HEK293 (cell line): Measurements from ENCODE around the gene RER1.

Source experiments
- CTCF ChIA-PET: fragments of 350-600 bp; formaldehyde crosslinking; extraction: SDS; loops from one replicate; lab custom pipeline; 2021; ENCODE audit warnings: antibody characterized with exemption; lab: Yijun Ruan, JAX
- POLR2A ChIA-PET: fragments of 300-600 bp; formaldehyde crosslinking; extraction: SDS; loops from one replicate; lab custom pipeline; 2020; ENCODE audit warnings: antibody characterized with exemption, inconsistent platforms; lab: Yijun Ruan, JAX
- H3K27ac ChIP-seq: fragments of 200-500 bp; sonication (Bioruptor generic); 2 replicates; pipeline ENCODE4 v1.5.1; 2014; ENCODE audit warnings: low read depth, low read length, control low read depth, inconsistent platforms; ENCODE audit errors: extremely low read depth
- H3K36me3 ChIP-seq, 2 experiments: fragments of 200-500 bp in 1 of 2; sonication (Bioruptor generic) in 1 of 2; 1 replicate in 1 of 2; 2 replicates in 1 of 2; pipeline ENCODE4 v1.5.1; 2014 to 2017; ENCODE audit warnings: inconsistent platforms in 2 of 2, low read length in 2 of 2; ENCODE audit not compliant: control insufficient read depth in 2 of 2, insufficient read depth in 1 of 2
- H3K4me1 ChIP-seq: fragments of 200-500 bp; sonication (Bioruptor generic); 2 replicates; pipeline ENCODE4 v1.5.1; 2014; ENCODE audit warnings: mild to moderate bottlenecking, low read length, inconsistent platforms; ENCODE audit not compliant: control insufficient read depth, insufficient read depth
- H3K4me3 ChIP-seq: 2 replicates; pipeline ENCODE4 v1.5.1; 2011; ENCODE audit warnings: low read depth, mild to moderate bottlenecking, control low read depth, low read length, moderate library complexity
- H3K9me3 ChIP-seq: fragments of 200-500 bp; sonication (Bioruptor generic); 2 replicates; pipeline ENCODE4 v1.5.1; 2014; ENCODE audit warnings: low read depth, low read length, inconsistent platforms; ENCODE audit not compliant: control insufficient read depth, insufficient read depth
- EGR2 ChIP-seq: fragments of 450-650 bp; formaldehyde crosslinking; IDR thresholded peaks from 2 replicates; pipeline ENCODE4 v1.5.1; 2016; ENCODE audit warnings: low read depth, missing biosample characterization, missing genetic modification characterization
- GLIS1 ChIP-seq: fragments of 450-650 bp; formaldehyde crosslinking; IDR thresholded peaks from 2 replicates; pipeline ENCODE4 v1.5.1; 2016; ENCODE audit warnings: missing biosample characterization, missing genetic modification characterization
- IKZF3 ChIP-seq: fragments of 450-650 bp; IDR thresholded peaks from 2 replicates; pipeline ENCODE4 v1.5.0; 2018; ENCODE audit warnings: missing biosample characterization, mild to moderate bottlenecking, missing genetic modification characterization, moderate library complexity
- ZBTB1 ChIP-seq: fragments of 450-650 bp; formaldehyde crosslinking; IDR thresholded peaks from 2 replicates; pipeline ENCODE4 v1.5.1; 2016; ENCODE audit warnings: missing biosample characterization, missing genetic modification characterization
- ZBTB17 ChIP-seq: fragments of 450-650 bp; formaldehyde crosslinking; IDR thresholded peaks from 2 replicates; pipeline ENCODE4 v1.5.1; 2016; ENCODE audit warnings: missing biosample characterization, missing genetic modification characterization
- ZBTB20 ChIP-seq: fragments of 450-650 bp; formaldehyde crosslinking; IDR thresholded peaks from 2 replicates; pipeline ENCODE4 v1.5.1; 2016; ENCODE audit warnings: missing biosample characterization, missing genetic modification characterization
- ZBTB48 ChIP-seq: fragments of 450-650 bp; formaldehyde crosslinking; IDR thresholded peaks from 2 replicates; pipeline ENCODE4 v1.5.1; 2016; ENCODE audit warnings: missing biosample characterization, missing genetic modification characterization
- ZFHX2 ChIP-seq: fragments of 450-650 bp; formaldehyde crosslinking; conservative IDR thresholded peaks from 2 replicates; pipeline ENCODE4 v1.5.1; 2016; ENCODE audit warnings: missing biosample characterization, missing genetic modification characterization
- ZIC2 ChIP-seq: fragments of 450-650 bp; formaldehyde crosslinking; IDR thresholded peaks from 2 replicates; pipeline ENCODE4 v1.5.1; 2016; ENCODE audit warnings: missing biosample characterization, missing genetic modification characterization
- ZNF132 ChIP-seq: fragments of 450-650 bp; formaldehyde crosslinking; IDR thresholded peaks from 2 replicates; pipeline ENCODE4 v1.5.1; 2017; ENCODE audit warnings: missing biosample characterization, missing genetic modification characterization, borderline replicate concordance
- ZNF324 ChIP-seq: fragments of 450-650 bp; formaldehyde crosslinking; IDR thresholded peaks from 2 replicates; pipeline ENCODE4 v1.5.1; 2016; ENCODE audit warnings: missing biosample characterization, missing genetic modification characterization
- ZNF335 ChIP-seq: fragments of 450-650 bp; formaldehyde crosslinking; conservative IDR thresholded peaks from 2 replicates; pipeline ENCODE4 v1.5.1; 2016; ENCODE audit warnings: missing biosample characterization, missing genetic modification characterization
- ZNF341 ChIP-seq: fragments of 450-650 bp; formaldehyde crosslinking; IDR thresholded peaks from 2 replicates; pipeline ENCODE4; 2016; ENCODE audit warnings: low read depth, missing biosample characterization, missing genetic modification characterization
- ZNF518A ChIP-seq: fragments of 450-650 bp; formaldehyde crosslinking; conservative IDR thresholded peaks from 2 replicates; pipeline ENCODE4 v1.5.1; 2016; ENCODE audit warnings: low read depth, missing biosample characterization, missing genetic modification characterization
- ZNF529 ChIP-seq: fragments of 450-650 bp; formaldehyde crosslinking; IDR thresholded peaks from 2 replicates; pipeline ENCODE4 v1.5.1; 2017; ENCODE audit warnings: missing genetic modification characterization, missing biosample characterization; ENCODE audit not compliant: insufficient replicate concordance
- ZNF624 ChIP-seq: fragments of 450-650 bp; formaldehyde crosslinking; IDR thresholded peaks from 2 replicates; pipeline ENCODE4 v1.5.1; 2017; ENCODE audit warnings: missing biosample characterization, missing genetic modification characterization
- ZNF660 ChIP-seq: fragments of 450-650 bp; IDR thresholded peaks from 2 replicates; pipeline ENCODE4 v1.5.1; 2018; ENCODE audit warnings: missing biosample characterization, mild to moderate bottlenecking, missing genetic modification characterization
- ZNF791 ChIP-seq: fragments of 450-650 bp; formaldehyde crosslinking; IDR thresholded peaks from 2 replicates; pipeline ENCODE4 v1.5.1; 2016; ENCODE audit warnings: missing biosample characterization, missing genetic modification characterization
- ZNF830 ChIP-seq: fragments of 450-650 bp; IDR thresholded peaks from 2 replicates; pipeline ENCODE4 v1.5.0; 2018; ENCODE audit warnings: missing biosample characterization, missing genetic modification characterization, low read depth, mild to moderate bottlenecking, moderate library complexity
- ZNF843 ChIP-seq: fragments of 450-650 bp; formaldehyde crosslinking; IDR thresholded peaks from 2 replicates; pipeline ENCODE4 v1.5.1; 2016; ENCODE audit warnings: missing biosample characterization, missing genetic modification characterization
- TF ChIP-seq, protein P1 (sequence below): fragments of 450-650 bp; formaldehyde crosslinking; IDR thresholded peaks from 2 replicates; pipeline ENCODE4 v1.5.0; 2017; ENCODE audit warnings: missing biosample characterization, missing genetic modification characterization, borderline replicate concordance
- TF ChIP-seq, protein P2 (sequence below): fragments of 450-650 bp; formaldehyde crosslinking; IDR thresholded peaks from 2 replicates; pipeline ENCODE4 v1.5.1; 2016; ENCODE audit warnings: missing biosample characterization, missing genetic modification characterization

RER1 gene

DNA sequence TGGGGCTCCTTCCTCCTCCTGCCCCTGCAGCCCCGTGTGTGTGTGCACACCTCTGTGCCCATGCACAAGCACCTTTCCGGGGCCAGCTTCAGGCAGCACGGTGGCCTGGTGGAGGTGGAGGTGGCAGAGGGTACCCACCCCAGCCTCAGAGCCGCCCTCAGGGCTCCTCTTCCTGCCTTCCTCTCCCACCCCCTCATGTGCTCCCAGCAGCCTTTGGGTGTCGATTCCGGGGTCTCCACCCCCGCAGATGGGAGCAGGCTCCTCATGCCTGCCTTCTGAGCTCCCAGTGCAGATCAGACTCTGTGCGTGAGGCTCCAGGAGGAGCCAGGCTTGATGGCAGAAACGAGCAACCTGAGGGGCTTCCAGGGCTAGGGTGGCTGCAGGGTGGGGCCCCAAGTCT, 55.2 kb downstream of the RER1 start:
- no peaks in the 10 kb centered on the region for H3K9me3 ChIP-seq
- TF ChIP-seq EGR2 (tag by site-specific recombination) (0 out of 2 replicates have a peak, but pooled peaks have one; percentile 18), ZBTB17 (tag by site-specific recombination) (peak; percentile 24; the same call in 1 of the 2 replicates), ZFHX2 (peak; percentile 59), ZBTB48 (tag by site-specific recombination) (no peak)
- no peak overlapping the region for H3K4me3 ChIP-seq
- no peak overlapping the region for H3K27ac ChIP-seq
- ChIA-PET CTCF (interaction anchor here (1.2 kb wide), 1 partner anchor 22 kb away, joined by 4 read pairs; no protein-coding TSS in a partner anchor), POLR2A (no interaction called here)
- H3K4me1 ChIP-seq = no peaks in the 10 kb centered on the region
- no peaks in the 10 kb centered on the region for H3K36me3 ChIP-seq

DNA sequence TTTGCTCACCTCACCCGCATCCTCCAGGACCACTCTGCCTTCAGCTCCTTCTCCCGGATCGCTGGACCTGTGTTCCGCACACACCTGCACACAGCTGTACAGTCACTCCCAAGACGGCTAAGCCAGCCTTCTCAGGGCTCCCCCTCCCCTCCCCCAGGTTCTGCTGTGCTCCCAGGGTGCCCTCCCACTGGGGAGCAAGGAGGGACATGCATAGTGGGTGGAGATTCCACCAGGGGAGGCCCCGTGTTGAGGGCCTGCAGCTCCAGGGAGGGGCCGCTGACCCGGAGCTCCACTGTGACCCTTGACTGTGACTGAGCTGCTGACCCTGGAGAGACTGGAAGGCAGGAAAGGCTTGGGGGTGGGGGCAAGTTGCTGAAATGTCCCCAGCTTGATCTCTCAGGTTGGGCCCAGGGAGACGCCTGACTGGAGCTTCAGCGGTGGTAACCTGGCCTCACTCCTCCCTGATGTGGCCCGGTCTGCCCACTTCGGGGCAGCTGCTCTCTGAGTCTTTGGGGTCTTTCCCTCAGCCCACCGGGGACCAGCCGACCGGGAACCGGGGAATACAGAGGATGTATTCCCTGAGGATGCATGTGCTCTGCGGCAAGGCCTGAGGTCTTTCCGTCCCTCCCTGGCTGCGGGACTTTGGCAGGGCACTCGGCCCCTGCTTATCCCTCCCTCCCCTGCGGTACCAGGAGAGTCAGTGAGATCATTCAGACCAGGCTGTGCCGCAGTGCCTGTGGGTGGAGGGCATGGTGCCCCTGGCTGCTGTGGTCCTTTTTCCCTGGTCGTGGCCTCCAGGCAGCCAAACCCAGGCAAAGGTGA, 55.8 kb downstream of the RER1 start:
- POLR2A ChIA-PET = no interaction called here
- CTCF ChIA-PET = interaction anchor here (1.2 kb wide), 1 partner anchor 21 kb away, joined by 4 read pairs; no protein-coding TSS in a partner anchor
- Histone ChIP-seq H3K9me3 (no peaks in the 10 kb centered on the region), H3K4me3 (no peak overlapping the region), H3K4me1 (no peaks in the 10 kb centered on the region), H3K36me3 (no peaks in the 10 kb centered on the region), H3K27ac (no peak overlapping the region)
- TF ChIP-seq ZBTB20 (tag by site-specific recombination) (no peak), ZNF843 (tag by site-specific recombination) (no peak), ZNF791 (tag by site-specific recombination) (no peak), ZIC2 (tag by site-specific recombination) (peak; percentile 85), ZNF529 (tag by site-specific recombination) (no peak), IKZF3 (no peak), ZBTB1 (no peak), ZNF132 (tag by site-specific recombination) (no peak), ZNF830 (no peak), ZNF335 (tag by site-specific recombination) (no peak), ZNF324 (tag by site-specific recombination) (no peak), ZNF341 (peak; percentile 83), GLIS1 (peak; percentile 79), ZNF660 (tag by site-specific recombination) (no peak), ZNF624 (tag by site-specific recombination) (no peak), ZNF518A (tag by site-specific recombination) (no peak)
- TF ChIP-seq, protein P1, sequence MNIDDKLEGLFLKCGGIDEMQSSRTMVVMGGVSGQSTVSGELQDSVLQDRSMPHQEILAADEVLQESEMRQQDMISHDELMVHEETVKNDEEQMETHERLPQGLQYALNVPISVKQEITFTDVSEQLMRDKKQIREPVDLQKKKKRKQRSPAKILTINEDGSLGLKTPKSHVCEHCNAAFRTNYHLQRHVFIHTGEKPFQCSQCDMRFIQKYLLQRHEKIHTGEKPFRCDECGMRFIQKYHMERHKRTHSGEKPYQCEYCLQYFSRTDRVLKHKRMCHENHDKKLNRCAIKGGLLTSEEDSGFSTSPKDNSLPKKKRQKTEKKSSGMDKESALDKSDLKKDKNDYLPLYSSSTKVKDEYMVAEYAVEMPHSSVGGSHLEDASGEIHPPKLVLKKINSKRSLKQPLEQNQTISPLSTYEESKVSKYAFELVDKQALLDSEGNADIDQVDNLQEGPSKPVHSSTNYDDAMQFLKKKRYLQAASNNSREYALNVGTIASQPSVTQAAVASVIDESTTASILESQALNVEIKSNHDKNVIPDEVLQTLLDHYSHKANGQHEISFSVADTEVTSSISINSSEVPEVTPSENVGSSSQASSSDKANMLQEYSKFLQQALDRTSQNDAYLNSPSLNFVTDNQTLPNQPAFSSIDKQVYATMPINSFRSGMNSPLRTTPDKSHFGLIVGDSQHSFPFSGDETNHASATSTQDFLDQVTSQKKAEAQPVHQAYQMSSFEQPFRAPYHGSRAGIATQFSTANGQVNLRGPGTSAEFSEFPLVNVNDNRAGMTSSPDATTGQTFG (tag by site-specific recombination) = no peak
- TF ChIP-seq, protein P2, sequence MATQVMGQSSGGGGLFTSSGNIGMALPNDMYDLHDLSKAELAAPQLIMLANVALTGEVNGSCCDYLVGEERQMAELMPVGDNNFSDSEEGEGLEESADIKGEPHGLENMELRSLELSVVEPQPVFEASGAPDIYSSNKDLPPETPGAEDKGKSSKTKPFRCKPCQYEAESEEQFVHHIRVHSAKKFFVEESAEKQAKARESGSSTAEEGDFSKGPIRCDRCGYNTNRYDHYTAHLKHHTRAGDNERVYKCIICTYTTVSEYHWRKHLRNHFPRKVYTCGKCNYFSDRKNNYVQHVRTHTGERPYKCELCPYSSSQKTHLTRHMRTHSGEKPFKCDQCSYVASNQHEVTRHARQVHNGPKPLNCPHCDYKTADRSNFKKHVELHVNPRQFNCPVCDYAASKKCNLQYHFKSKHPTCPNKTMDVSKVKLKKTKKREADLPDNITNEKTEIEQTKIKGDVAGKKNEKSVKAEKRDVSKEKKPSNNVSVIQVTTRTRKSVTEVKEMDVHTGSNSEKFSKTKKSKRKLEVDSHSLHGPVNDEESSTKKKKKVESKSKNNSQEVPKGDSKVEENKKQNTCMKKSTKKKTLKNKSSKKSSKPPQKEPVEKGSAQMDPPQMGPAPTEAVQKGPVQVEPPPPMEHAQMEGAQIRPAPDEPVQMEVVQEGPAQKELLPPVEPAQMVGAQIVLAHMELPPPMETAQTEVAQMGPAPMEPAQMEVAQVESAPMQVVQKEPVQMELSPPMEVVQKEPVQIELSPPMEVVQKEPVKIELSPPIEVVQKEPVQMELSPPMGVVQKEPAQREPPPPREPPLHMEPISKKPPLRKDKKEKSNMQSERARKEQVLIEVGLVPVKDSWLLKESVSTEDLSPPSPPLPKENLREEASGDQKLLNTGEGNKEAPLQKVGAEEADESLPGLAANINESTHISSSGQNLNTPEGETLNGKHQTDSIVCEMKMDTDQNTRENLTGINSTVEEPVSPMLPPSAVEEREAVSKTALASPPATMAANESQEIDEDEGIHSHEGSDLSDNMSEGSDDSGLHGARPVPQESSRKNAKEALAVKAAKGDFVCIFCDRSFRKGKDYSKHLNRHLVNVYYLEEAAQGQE (tag by site-specific recombination) = no peak
